KOPT-K1 (cell line): ENCODE results near the gene METTL27.

Experiments used
- H3K27ac ChIP-seq: fragments of 200-600 bp; sonication (generic); 2 replicates; pipeline ENCODE4 v1.5.1; 2016; ENCODE audit warnings: antibody characterized with exemption, mild to moderate bottlenecking, low read depth, low read length; ENCODE audit not compliant: poor library complexity, severe bottlenecking
- H3K36me3 ChIP-seq: fragments of 200-600 bp; sonication (generic); 2 replicates; pipeline ENCODE4 v1.5.1; 2017; ENCODE audit warnings: antibody characterized with exemption, mild to moderate bottlenecking, low read length, moderate library complexity; ENCODE audit not compliant: insufficient read depth
- H3K9me3 ChIP-seq: fragments of 200-600 bp; sonication (generic); 2 replicates; pipeline ENCODE4 v1.5.1; 2017; ENCODE audit warnings: antibody characterized with exemption, low read length, mild to moderate bottlenecking; ENCODE audit not compliant: insufficient read depth, poor library complexity, severe bottlenecking

METTL27 gene

DNA sequence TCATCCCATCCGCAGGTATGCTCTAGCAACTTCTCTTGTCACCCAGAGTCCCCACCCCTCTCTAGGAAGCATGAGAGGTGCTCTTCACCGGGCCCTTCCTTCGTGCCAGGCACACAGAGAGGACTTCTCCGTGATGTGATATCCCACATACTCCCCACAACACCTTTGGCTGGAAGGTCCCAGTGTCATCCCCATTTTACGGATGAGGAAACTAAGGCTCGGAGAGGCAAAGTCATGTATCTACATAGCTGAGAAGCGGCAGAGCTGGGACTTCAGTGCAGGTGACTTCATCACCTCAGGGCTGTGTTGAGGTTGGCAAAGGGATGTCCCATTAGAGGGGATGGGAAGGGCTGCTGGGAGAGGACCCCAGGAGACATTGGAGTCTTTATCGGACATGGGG lies 34.0 kb upstream of the METTL27 start:
- H3K36me3 ChIP-seq = no peaks in the 10 kb centered on the region
- H3K27ac ChIP-seq = no peak overlapping the region
- H3K9me3 ChIP-seq = no peaks in the 10 kb centered on the region

DNA sequence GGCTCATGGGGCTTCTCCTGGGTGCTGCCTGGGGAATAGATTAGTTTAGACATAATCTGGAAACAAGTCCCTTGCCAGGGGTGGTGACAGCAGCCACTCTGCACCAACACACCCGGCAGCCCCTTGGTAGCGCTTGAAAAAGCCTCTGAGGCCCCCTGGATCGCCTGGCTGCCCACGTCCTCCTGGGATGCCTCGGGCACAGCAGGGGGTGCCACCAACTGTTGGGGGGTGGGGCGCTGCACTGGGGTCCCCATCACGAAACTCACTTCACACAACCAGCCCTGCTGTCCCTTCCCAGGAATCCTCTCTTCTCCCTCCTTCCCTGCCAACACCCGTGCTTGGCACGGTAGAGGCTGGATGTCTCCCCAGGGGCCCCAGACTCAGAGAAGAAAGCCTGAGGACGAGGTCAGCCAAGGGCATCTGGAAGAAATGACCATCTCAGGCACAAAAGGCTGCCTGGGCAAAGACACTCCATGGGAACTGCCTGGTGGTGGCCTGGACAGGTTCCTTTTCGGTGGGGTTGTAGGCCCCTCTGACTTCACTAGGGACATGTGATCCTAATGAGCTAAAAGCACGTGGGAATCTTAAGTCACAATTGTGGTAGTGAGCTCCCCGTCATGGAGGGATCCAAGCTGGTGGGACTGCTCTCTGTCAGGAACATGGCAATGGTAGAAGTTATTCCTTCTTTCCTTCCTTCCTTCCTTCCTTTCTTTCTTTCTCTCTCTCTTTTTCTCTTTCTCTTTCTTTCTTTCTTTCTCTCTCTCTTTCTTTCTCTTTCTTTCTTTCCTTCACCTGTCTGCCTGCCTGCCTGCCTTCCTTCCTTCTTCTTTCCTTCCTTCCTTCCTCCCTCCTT lies 30.0 kb upstream of the METTL27 start:
- no peaks in the 10 kb centered on the region for H3K9me3 ChIP-seq
- H3K27ac ChIP-seq = no peak overlapping the region
- no peaks in the 10 kb centered on the region for H3K36me3 ChIP-seq

DNA sequence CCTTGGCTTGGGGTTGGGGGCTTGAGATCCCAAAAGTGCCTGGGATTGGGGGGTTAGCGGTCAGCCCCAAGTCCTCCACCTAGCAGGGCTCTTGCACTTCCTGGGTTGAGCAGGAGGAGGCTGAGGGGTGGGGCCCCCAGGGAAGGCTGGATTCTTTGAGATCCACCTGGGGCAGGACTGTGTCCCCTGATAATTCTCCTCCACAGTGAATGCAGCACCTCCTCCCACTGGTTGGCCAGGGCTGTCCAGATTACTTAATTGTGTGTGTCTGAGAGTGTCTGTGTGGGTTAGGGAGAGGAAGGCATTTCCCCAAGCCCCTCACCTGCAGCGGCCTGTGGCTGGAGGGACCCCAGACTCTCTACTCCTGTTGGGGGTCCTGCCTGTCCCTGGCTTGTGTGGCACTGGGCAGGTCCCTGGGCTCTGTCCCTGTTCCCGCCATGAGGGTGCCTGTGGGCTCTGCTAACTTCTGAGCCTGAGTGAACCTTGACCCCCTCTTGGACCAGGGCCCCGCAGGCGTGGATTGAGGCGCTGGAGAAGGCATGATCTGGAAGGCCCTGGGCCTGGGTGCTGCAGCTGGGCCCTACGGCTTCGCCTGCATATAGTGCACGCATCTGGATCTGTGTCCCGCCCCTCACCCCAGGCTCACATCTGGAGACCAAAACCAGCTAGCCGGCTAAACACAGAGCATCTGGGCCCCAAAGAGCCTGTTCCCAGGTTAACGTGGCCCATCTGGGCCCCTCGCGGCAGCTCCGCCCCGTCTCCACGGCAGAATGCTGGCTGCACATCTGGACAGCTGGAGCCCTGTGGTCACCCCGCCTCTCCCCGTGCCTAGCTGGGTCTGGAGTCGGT lies 29.1 kb upstream of the METTL27 start:
- Histone ChIP-seq H3K9me3 (no peaks in the 10 kb centered on the region), H3K36me3 (no peaks in the 10 kb centered on the region), H3K27ac (no peak overlapping the region)

DNA sequence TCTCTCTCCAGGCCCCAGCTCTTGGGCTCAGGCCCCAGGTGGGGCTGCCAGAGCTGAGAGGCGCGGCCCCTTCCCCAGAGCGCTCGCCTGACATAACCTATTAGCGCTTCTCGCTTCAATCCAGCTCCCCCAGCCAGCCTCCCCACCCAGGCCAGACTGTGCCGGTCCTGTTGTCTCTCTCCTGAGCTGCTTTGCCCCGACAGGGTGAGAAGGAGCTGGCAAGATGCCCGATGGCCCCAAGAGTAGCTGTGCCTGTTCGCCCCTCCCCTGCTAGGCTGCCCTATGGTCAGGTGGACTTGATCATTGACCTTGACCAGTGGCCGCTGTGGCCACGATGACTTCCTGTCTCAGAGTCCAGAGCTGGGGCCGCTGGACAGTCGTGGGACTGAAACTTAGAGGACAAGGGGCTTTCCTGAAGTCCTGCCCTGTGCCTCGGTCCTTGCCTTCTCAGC lies 27.8 kb upstream of the METTL27 start:
- no peaks in the 10 kb centered on the region for H3K36me3 ChIP-seq
- no peak overlapping the region for H3K27ac ChIP-seq
- H3K9me3 ChIP-seq = no peaks in the 10 kb centered on the region

DNA sequence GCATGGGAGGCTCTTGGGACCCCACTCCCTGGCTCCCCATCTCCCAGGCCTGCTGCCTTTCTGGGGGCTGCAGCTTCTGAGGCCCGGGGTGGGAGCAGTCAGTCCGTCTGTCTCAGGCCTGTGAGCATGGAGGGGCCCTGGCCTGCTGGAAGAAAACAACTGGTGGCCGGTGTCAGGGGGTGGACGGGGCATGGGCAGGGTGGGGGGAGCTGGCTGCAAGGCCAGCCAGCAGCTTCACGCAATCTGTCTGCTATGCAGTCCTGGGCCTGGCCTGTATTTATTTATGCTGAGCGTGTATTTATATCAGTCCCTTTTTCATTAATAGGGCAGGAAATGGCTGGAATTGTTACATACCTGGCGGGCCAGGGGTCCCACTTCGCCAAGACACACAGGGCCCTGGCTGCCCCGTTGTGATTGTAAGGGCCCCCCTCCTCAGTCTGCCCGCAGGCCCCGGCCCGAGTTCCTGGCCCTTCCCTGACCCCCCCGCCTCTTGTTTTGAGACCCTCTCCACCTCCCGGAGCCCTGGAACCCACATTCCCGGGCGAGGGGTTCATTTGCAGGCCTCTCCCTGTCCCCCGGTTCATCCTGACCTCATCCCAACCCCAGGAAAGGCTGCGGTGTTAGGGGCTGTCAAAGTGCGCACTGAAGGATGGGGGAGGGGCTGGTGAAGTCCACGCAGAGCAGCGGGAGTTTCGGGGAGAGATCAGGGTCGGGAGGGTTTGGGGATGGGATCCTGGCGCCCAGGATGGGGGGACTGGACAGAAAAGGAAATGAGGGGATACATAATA lies 26.9 kb upstream of the METTL27 start:
- Histone ChIP-seq H3K9me3 (no peaks in the 10 kb centered on the region), H3K36me3 (no peaks in the 10 kb centered on the region), H3K27ac (no peak overlapping the region)

DNA sequence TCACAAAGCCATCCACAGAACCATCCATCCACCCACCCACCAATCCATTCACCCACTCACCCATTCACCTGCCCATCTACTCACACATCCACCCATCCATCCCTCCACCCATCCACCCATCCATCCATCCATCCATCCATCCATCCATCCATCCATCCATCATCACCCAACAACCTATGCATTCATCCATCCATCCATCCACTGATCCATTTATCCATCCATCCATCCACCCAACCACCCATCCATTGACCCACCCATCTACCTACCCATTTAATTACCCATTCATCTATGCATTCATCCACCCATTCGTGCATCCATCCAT lies 24.1 kb upstream of the METTL27 start:
- H3K9me3 ChIP-seq = no peaks in the 10 kb centered on the region
- H3K36me3 ChIP-seq = no peaks in the 10 kb centered on the region
- no peak overlapping the region for H3K27ac ChIP-seq

DNA sequence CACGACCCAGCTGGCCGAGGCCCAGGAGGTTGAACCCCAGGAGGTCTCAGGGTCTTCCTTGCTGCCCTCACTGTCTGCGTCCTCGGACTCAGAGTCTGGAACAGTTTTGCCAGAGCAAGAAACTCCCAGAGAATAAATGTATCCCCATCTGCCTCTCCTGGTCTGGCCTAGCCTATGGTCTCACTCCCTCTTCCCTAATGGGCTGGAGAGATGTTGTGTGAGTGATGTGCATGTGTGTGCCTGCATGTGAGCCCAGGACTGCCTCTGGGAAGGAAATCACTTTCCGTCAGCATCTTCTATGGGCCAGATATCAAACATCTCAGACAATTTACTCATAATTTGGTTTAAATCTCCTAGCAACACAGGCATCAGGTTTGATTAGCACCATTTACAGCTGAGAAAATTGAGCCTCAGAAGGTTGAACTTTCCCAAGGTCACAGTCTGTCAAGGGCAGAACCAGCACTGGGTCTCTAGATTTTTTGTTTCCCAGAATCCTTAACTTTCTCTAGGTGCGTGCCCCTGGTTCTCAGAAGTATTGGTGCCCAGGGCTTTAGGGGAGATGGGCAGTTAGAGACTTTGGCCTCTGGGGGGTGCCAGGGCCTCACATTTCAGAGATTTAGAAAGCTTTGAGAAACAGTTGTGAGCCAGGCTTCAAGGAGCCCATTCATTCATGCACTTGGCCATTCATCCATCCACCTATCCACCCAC lies 23.6 kb upstream of the METTL27 start:
- no peaks in the 10 kb centered on the region for H3K36me3 ChIP-seq
- no peak overlapping the region for H3K27ac ChIP-seq
- H3K9me3 ChIP-seq = no peaks in the 10 kb centered on the region

DNA sequence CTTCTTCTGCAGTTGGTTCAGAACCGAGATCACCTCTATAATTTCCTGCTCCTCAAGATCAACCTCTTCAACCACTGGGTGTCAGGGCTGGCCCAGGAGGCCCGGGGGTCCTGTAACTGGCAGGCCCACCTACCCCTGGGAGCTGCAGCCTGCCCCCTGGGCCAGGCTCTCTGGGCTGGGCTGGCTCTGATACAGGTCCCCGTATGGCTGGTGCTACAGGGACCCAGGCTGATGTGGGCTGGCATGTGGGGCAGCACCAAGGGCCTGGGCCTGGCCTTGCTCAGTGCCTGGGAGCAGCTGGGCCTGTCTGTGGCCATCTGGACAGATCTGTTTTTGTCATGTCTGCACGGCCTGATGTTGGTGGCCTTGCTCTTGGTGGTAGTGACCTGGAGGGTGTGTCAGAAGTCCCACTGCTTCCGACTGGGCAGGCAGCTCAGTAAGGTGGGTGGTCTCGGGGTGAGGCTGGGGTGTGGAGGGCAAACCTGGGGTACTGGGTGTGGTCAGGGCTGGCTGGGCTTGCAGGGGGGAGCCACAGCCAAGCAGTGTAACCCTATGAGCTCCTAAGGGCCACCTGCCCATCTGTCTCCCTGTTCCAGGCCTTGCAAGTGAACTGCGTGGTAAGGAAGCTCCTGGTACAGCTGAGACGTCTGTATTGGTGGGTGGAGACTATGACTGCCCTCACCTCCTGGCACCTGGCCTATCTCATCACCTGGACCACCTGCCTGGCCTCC lies 22.8 kb upstream of the METTL27 start:
- Histone ChIP-seq H3K9me3 (no peaks in the 10 kb centered on the region), H3K36me3 (no peaks in the 10 kb centered on the region), H3K27ac (no peak overlapping the region)

DNA sequence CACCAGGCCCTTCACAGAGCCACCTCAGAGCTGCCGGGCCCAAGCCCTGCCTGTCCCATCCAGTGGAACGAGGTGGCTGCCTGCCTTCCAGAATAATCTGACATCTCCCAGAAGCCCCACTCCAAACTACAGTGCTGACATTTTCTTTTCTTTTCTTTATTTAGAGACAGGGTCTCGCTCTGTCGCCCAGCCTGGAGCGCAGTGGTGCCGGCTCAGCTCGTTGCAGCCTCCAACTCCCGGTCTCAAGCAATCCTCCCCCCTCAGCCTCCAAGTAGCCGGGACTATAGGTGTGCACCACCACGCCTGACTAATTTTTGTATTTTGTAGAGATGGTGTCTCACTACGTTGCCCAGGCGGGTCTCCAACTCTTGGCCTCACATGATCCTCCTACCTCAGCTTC lies 19.0 kb upstream of the METTL27 start:
- H3K36me3 ChIP-seq = no peaks in the 10 kb centered on the region

DNA sequence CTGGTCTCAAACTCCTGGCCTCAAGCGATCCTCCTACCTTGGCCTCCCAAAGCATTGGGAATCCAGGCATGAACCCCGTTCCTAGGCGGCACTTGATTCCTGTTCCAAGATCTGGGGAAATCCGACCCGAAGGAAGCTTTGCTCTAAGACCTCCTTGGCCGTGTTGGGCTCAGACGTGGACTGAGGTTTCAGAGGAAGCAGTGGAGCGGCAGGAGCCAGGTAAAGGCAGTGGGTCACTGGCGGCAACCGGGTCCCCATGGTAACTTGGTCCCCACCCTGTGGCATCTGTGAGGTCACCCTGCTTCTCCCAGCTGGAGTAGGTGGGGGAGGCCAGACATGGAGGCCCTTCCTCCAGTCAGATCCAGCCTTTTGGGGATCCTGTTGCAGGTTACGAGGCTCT lies 18.5 kb upstream of the METTL27 start, which contains the start of gene TMEM270:
TMEM270 (plus strand) TSS at position 301 of the 400 bp plus-strand sequence; CDS start at position 337, 36 bp downstream.
- Histone ChIP-seq H3K9me3 (no peaks in the 10 kb centered on the region), H3K36me3 (no peaks in the 10 kb centered on the region), H3K27ac (no peak within 1 kb of the TSS)

More for the DNA sequence above, 19.0 kb upstream of the METTL27 start:
- no peak overlapping the region for H3K27ac ChIP-seq
- no peaks in the 10 kb centered on the region for H3K9me3 ChIP-seq

DNA sequence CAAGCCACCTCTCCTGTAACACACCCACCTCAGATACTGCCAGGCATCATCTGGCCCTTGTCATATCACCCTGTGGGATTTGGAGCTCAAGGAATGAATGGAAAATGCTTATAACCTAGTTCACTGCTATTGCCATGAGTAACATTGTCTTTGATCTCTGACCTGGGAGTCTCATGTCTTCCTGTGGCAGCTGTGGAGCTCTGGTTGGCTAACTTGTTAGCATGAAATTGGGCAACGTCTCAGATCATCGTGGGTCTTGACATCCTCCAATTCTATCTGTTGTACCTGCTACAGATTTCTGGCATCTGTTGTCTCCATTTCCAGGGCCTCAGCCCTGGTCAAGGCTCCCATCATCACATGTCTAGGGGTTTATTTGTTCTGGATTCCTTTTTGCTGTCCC lies 16.5 kb upstream of the METTL27 start:
- Histone ChIP-seq H3K9me3 (no peaks in the 10 kb centered on the region), H3K27ac (no peak overlapping the region), H3K36me3 (no peaks in the 10 kb centered on the region)

DNA sequence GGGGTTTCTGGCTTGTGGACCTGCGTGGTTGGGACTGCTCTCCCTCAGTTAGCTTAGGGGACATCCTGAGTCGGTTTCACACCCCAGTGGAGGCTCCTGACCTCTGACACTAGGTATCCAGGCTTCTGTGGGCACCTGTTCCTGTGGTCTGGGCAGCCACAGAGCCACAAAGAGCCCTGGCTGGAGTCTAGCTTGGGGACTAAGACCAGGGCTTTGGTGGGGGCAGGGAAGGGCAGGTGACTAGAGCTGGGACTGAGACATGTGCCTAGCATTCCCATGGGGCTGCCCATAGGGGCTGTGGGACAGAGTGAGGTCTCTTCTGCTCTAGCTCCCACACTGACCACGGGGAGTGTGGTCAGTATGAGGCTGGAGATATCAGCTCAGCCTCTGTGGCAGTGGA lies 14.6 kb upstream of the METTL27 start:
- H3K36me3 ChIP-seq = no peaks in the 10 kb centered on the region
- no peak overlapping the region for H3K27ac ChIP-seq
- no peaks in the 10 kb centered on the region for H3K9me3 ChIP-seq

DNA sequence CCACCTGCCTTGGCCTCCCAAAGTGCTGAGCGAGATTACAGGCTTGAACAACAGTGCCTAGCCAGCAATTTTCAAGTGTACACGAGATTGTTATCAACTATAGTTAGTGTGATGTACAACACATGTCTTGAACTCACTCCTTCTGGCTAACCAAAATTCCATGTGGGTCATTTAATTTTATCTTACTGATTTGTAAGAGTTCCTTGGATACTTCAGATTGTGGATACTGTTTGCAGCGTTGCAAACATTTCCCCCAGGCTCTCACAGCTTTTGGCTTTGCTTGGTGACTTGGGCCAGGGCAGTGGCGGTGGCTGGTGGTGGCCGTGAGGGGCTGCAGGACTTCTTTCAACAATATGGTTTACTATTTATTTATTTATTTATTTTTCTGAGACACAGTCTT lies 10.2 kb upstream of the METTL27 start:
- no peak overlapping the region for H3K27ac ChIP-seq
- H3K36me3 ChIP-seq = no peaks in the 10 kb centered on the region
- peaks cover 9% of the 10 kb centered on the region for H3K9me3 ChIP-seq
